ENCODE measurements around the gene PMM2. TPM values are rescaled to one million over a fixed set of nuclear protein-coding genes. Genes with fewer than 3 reads are reported as not detected.
"Not testable (repeated sequence)": the region's sequence is repeated elsewhere in the genome, so short reads cannot be mapped to it uniquely, and the experiment has no call there.

The PMM2 gene
- total RNA-seq, 1 experiment from 2014 or later, result 53.8 TPM

GRCh38 chr16:8785408-8785807 is 12.2 kb upstream of the PMM2 start (continued):
- no peak for TF ChIP-seq TEAD1 (CRISPR knock-in tag; IDR thresholded peaks at IDR 0.05)
- no peak for TF ChIP-seq HMGXB4 (CRISPR knock-in tag; IDR thresholded peaks at IDR 0.05)
- TF ChIP-seq FOXP4 (CRISPR knock-in tag; IDR thresholded peaks at IDR 0.05), result no peak
- no peak for TF ChIP-seq TP53 (CRISPR knock-in tag; IDR thresholded peaks at IDR 0.05)
- no peak for TF ChIP-seq ZNF263 (CRISPR knock-in tag; IDR thresholded peaks at IDR 0.05; ENCODE audit: low read depth)
- no peak for TF ChIP-seq SOX15 (CRISPR knock-in tag; IDR thresholded peaks at IDR 0.05)
- TF ChIP-seq OVOL2 (CRISPR knock-in tag; IDR thresholded peaks at IDR 0.05; ENCODE audit: borderline replicate concordance), result no peak

GRCh38 chr16:8786316-8786715 is 11.3 kb upstream of the PMM2 start:
- H3K4me3 Mint-ChIP-seq; H3K9me3 Mint-ChIP-seq; DNase-seq (ENCODE audit: low spot score); H3K27me3 Mint-ChIP-seq (ENCODE audit: low read depth); ATAC-seq; H3K27ac Mint-ChIP-seq; H3K4me1 Mint-ChIP-seq; POLR2A ChIA-PET; H3K36me3 Mint-ChIP-seq: not testable (repeated sequence)
- CTCF ChIA-PET, result interaction anchor here (0.9 kb wide), 1 partner anchor 134 kb away, joined by 4 read pairs; no protein-coding TSS in a partner anchor

GRCh38 chr16:8788578-8789172 is 9.0 kb upstream of the PMM2 start:
- Mint-ChIP-seq H3K4me3 (no peak overlapping the region), H3K9me3 (no peaks in the 10 kb centered on the region), H3K27ac (no peak overlapping the region), H3K4me1 (0 out of 2 replicates have a peak, but pooled peaks cover 2% of the 10 kb centered on the region), H3K36me3 (no peaks in the 10 kb centered on the region), H3K27me3 (ENCODE audit: low read depth) (no peaks in the 10 kb centered on the region)
- POLR2A ChIA-PET, result no interaction called here
- CTCF ChIA-PET, result interaction anchor here (0.8 to 1.3 kb wide), 3 partner anchors 8 to 153 kb away, joined by 3 read pairs; partner anchors contain the start of gene TMEM186
- TF ChIP-seq NR1H2 (CRISPR knock-in tag; IDR thresholded peaks at IDR 0.05) (no peak), IRF2 (CRISPR knock-in tag; IDR thresholded peaks at IDR 0.05; ENCODE audit: borderline replicate concordance, low read depth) (no peak)
- DNase-seq (ENCODE audit: low spot score) (no peak), ATAC-seq (no peak)

GRCh38 chr16:8795091-8795490 is 2.5 kb upstream of the PMM2 start:
- TF ChIP-seq FOXK1 (CRISPR knock-in tag; IDR thresholded peaks at IDR 0.05) (no peak), CREM (CRISPR knock-in tag; IDR thresholded peaks at IDR 0.05) (no peak), ZNF512 (CRISPR knock-in tag; IDR thresholded peaks at IDR 0.05; ENCODE audit: borderline replicate concordance) (no peak), FOXP1 (CRISPR knock-in tag; IDR thresholded peaks at IDR 0.05; ENCODE audit: borderline replicate concordance) (no peak), GTF2I (CRISPR knock-in tag; conservative IDR thresholded peaks at IDR 0.05) (no peak), ERG (CRISPR knock-in tag; IDR thresholded peaks at IDR 0.05) (no peak)
- POLR2A ChIA-PET, result no interaction called here
- no peaks in the 10 kb centered on the region for H3K9me3 Mint-ChIP-seq
- H3K27me3 Mint-ChIP-seq (ENCODE audit: low read depth), result no peaks in the 10 kb centered on the region
- 0 out of 2 replicates have a peak, but pooled peaks have one; percentile 2 for ATAC-seq
- H3K36me3 Mint-ChIP-seq, result 0 out of 2 replicates have a peak, but pooled peaks cover 3% of the 10 kb centered on the region
- peak overlapping the region; percentile 55; the same call in 1 of the 2 replicates for H3K27ac Mint-ChIP-seq
- peaks cover 24% of the 10 kb centered on the region for H3K4me1 Mint-ChIP-seq
- peak overlapping the region; percentile 40; the same call in 1 of the 2 replicates for H3K4me3 Mint-ChIP-seq
- DNase-seq (ENCODE audit: low spot score), result no peak
- CTCF ChIA-PET, result no interaction called here
